HG02840 (cell line): ENCODE data around the gene CGNL1.

Source experiments
- ATAC-seq: cut with Tn5 transposase; IDR thresholded peaks from one replicate; pipeline ENCODE4 v1.9.1; 2021; ENCODE audit warnings: mild to moderate bottlenecking, moderate library complexity, moderate number of reproducible peaks; ENCODE audit not compliant: unreplicated experiment, low FRiP score

The CGNL1 gene

DNA sequence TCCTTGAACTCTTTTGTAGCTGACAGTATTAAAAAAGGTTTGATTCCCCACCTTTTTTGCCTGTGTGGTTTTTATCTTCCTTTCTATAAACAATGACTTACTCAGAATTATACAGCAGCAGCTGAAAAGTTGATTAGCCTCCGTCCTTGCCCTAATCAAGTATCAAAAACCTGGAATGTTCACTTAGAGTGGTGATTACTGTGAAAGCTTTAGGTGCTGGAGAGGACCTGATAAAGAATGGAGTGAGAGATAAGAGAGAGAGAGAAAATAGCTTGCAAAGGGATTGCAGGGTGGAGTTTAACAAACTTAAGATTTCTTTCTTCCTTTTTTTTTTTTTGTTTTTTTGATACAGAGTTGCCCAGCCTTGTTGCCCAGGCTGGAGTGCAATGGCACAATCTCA lies 6.7 kb downstream of the CGNL1 start:
- no peak for ATAC-seq

DNA sequence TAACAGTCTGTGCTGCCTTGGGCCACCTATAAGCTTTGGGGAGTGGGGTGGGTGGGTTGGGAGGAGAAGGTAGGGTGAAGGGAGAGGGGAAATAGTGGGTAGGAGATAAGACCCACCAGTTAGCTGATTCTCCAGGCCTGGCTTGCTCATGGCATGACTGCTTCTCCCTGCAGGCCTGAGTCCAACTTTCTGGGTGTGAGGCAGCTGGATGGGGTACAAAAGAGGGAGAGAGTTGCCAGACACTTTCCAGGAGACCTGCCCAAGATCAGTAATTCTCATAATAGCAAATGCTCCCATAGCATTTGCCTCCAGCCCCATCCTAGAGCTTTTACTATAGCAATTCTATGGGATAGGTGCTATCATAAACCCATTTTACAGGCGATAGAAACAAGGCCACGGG lies 7.7 kb downstream of the CGNL1 start:
- no peak for ATAC-seq

DNA sequence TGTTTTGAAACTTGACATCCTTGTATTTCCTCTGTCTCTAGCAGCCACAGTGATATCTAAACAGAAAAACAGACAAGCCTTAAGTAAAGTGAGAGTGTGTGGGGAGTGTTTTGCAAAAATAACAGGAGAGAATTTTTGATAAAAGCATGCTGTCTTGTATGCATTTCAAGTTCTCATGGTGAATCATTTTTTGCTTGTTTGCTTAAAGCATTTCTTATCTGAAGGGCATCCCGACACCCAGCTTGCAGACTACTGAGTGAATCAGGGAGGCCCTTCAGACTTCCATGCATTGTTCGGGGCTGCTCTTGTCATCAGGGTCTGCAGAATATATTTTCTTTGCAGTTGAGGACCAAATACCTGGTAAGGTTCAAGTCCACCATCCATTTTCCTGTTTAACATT lies 8.5 kb downstream of the CGNL1 start:
- ATAC-seq: no peak

DNA sequence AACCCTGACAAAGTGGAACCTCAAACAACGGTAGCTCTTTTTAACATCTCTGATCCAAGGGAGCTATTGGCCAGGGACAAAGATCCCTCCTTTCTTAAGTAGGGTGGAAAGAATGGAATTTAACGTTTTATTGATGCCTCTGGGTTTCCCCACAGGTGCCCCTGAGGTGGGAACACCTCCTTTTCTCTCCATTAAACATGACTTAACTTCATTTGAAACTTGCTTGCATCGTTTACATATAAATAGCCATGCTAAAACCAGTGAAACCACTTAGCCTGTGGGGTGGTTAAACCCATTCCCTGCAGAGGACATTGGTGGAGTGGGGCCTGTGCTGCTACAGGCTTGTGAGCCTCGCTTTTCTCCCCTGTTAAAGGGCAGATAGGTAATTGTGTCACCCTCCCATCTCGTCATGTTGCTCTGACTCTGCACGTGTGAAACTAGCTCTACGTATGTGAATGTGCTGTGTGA lies 9.7 kb downstream of the CGNL1 start:
- no peak for ATAC-seq

DNA sequence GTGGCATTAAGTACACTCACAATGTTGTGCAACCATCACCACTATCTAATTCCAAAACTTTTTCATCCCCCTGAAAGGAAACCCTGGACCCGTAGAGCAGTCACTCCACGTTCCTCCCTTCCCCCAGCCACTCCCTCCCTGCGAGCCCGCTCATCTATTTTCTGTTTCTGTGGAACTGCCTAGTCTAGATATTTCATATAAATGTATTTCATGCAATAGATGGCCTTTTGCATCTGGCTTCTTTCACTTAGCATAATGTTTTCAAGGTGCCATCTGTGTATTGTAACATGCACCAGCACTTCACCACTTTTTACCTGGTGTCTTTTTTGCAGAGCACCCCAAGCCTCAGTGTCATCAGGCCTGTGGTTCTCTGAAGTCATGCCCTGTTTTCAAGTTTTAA lies 10.7 kb downstream of the CGNL1 start:
- no peak for ATAC-seq

DNA sequence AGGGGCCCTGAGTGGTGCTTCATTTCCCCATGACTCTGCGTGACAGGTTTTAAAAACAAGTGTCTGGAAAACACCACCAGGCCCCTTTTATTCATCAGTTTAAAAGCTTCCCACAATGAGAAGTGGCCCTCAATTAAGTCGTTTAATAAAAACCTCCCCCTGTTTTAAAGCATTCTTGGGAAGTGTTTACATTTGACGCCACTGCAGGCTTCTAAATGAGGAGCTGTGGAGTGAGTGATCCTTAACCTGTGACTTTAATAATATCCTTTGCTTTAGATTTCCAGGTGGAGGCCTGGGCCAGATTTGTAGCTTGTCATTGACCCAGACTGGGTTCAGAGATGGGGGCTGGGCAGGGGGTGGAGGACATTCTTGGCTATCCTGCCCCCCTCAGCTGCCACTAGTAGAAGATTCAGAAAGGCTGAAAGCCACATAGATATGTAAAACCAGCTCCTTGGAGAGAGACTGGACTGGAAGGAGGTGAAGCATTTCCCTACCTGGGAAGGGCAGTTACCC lies 11.3 kb downstream of the CGNL1 start:
- ATAC-seq: no peak

DNA sequence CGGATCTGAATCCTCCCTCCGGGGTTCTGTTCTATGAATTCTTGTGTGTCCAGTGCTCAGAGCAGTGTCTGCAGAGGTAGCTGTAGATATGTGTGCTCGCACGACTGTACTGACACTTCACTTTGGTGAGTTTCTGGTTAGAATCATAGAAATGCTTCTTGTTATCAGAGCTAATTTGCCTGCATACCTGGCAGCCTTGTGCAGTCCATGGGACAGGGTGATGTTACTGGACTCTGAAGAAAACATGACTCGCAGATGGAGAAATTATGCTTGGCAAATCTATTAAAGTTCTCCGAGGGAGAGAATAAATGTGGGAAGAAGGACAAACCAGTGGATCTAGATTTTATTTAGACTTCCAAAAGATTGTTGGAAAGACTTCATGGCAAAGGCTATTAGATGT lies 12.2 kb downstream of the CGNL1 start:
- no peak for ATAC-seq

DNA sequence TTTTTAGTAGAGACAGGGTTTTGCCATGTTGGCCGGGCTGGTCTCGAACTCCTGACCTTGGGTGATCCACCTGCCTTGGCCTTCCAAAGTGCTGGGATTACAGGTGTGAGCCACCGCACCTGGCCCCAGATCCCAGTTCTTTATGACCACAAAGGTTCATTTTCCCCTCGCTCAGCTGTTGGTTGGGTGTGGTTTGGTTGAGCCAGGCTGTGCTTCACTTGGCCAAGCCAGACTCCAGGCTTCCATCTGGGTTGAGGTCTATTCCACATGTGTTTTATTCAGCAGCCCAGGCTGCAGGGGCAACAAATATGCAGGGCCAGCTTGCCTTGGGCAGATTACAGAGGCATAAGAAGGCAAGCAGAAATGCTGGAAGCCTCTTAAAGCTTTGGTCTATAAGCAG lies 13.7 kb downstream of the CGNL1 start:
- ATAC-seq: no peak

DNA sequence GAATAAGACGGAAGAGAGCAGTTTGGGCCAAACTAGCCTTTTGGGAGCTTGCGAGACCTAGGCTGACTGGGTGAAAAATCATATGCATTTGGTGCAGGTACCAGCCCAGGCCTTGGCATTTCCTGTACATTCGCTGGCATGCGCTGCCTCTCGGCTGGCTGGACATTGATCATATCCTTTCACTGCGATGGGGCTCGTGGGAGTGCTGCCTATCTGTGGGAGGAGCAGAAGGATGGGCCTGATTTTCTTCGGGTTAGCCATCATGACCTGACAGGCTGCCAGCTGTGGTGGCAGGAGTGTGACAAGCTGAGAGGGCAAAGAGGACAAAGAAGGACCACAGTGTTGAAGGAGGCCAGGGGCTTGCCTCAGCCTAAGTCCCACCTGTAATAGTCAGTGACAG lies 14.3 kb downstream of the CGNL1 start:
- ATAC-seq: no peak

DNA sequence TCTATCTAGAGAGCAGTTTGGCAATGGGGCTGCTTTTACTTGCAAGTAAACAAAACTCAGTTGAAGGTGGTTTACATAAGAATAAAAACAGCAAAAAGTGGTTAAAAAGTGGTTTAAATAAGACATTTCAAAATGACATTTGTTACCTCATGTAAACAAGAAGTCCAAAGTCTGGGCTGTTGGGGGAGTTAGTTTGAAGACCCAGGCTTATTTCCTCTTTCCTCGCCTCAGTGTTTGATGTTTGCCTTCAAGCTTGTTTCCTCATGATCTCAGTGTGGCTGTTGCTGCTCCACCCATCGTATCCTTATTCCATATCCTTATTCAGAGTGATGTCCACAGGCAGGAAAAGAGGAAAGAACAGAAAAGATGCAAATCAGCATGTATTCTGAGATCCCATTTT lies 15.2 kb downstream of the CGNL1 start:
- no peak for ATAC-seq

DNA sequence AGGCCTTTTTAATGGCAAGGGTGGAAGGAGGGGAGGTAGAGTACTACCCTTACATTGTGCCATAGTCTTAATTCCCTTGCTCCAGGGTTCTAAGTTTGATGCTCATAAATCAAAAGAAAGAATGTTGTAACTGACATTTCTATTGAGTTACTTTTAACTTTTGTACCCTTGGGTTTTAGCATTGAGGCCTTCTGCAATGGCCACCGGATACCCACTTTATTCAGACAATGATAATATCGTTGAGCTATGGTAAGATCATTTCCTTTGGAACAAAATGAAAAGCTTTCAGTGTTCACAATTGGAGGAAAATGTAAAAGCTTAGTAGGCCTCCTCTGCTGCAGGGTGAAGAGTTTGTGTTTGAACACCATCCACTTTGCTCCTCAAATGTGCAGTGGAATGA lies 16.8 kb downstream of the CGNL1 start:
- ATAC-seq: no peak

DNA sequence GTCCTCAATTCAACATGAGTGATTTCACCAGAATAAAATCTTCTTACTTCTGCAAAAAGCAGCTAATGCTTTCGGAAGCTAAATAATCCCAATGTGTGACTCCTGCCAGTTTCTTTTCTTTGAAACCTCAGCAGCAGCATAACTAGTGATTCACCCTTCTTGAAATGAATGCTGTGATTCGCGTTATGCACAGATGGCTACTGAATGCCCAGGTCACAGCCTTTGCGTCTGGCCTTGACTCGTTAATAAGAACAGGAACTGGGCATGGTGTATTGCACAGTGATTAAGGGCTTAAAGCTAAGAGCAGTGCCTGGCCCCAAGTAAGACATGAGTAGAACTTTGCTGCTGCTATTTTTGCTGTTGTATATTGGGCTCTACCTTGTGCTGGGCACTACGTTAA lies 19.0 kb downstream of the CGNL1 start:
- ATAC-seq: no peak

DNA sequence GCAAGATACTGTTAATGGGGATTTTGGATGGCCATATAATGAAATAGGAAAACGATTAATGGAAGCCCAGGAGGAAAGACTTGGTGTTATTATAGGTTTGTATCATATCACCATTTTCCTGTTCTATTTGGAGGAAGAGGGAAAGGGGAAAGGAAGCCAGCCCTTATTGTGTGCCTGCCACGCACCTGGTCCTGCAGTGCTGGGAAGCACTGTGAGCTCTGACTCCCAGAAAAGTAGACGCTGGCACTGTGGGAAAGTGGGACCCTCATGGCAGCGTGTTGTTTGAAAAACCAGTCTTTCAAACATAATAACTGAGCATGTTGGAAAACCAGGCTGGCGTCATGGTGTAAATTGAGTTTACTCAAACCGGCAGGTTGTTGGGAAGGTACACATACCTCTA lies 22.0 kb downstream of the CGNL1 start:
- ATAC-seq: no peak

DNA sequence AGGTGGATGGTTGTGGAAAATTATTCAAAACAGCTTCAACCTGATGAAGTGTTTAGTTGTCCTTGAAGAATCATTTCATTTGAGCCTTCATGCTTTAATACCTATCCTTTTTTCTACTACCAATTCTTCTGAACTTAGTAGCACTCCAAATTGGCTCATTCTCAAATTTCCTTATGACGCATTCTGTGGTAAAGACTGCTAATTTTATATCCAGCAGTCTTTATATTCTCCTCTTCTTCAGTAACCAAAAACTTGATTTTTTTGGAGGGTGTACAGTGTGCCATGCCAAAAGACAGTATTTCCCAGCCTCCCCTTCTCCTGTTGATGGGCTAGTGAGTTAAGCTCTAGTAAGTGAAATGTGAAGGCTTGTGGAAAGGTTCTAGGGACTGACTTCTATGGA lies 25.2 kb downstream of the CGNL1 start:
- ATAC-seq: no peak

DNA sequence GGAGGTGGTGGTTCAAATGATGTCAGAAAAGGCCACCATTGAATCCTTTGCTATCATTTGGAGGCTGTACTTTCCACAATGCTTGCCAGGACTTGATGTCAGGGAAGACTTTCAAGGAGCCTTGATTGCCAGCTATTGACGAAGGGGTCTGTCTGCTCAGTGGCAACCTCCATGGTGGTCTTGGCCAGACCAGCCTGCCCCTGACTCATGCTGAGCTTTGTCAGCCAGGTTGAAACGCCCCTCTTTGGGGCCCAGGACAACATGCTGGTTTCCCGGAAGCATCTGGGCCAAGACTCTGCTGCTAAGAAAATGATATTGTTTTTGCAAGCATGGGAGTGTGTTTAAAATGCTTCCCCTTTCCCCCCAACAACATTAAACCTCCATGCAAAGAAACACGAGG lies 26.7 kb downstream of the CGNL1 start:
- no peak for ATAC-seq

DNA sequence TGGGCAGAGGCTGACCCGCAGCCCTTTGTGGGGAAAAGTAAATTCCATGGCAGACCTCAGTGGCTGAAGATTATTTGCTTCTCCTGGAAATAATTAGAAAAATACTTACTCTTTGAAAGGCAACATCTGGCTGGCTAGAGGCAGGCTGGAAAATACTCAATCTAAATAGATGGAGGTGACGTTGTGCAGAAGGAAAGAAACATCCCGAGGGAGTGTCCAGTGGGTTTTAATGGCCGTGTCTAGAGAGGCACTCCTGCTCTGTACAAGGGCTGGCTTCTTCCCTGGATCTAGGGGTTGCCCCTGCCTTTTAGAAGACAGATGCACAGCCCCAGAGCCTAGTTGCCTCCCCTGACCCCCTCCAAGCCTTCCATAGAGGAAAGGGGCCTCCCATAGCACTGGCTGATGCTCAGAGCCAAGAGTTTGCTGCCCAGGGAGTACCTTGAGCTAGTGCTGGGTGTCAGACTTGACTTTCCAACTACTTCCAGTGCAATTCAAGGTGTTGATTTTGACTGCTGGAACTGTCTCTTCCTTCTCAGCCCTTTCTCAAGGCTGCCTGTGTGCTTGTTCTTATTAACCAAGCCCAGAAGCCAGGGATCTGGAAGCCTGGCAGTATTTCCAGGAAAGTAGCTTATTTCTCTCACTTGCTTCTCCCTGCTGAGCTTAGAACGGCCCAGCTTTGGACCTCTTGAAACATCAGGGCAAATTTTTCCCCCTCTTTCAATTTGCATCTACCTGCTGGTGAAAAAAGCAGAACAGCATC lies 27.4 kb downstream of the CGNL1 start:
- no peak for ATAC-seq

DNA sequence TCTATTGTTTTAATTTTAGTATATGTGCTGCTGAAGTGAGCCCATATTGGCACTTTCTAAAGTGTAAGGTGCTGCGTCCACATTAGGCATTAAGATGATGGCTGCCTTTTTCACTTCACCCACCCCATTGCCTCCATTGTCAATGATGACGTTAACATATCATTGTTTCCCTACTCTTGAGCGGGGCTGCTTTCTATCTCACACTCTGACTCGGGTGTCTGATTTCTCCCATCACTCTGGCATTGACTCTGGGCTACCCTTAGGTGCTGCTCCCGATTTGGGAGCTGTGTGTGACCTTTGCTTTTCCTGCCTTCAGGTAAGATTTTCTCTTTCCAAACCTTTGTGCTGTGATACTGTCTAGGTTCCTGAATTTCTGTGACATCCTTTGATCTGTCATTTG lies 28.8 kb downstream of the CGNL1 start:
- no peak for ATAC-seq

DNA sequence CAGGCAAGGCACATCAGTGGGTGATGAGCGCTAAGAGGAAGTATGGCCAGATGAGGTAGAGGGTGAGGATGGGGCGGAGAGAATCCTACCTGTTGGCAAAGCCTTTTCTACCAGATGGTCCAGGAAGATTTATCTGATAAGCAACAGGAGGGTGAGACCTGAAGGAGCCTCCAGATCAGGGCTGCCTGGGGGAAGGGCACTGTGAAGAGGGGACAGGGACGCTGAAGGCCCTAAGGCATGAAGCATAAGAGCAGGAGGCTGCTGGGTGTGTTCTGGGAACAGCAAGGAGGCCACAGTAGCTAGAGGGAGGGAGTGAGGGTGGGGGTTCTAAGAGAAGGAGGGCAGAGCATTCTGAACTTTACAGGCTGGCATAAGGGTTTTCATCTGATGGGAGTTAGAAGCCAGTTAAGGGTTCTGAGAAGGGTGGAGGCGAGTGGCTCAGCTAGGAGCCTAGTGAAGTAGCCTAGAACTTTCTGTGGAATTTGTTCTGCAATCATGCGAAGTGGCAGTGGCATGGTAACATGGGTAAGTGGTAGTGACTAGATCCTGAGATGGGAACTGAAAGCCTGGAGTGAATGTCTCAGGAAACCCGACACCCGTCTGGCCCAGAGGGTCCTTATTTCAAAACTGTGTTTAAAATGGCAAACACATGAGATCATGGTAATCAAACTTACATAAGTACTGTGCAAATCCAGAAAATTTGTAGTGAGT lies 29.9 kb downstream of the CGNL1 start:
- no peak for ATAC-seq

DNA sequence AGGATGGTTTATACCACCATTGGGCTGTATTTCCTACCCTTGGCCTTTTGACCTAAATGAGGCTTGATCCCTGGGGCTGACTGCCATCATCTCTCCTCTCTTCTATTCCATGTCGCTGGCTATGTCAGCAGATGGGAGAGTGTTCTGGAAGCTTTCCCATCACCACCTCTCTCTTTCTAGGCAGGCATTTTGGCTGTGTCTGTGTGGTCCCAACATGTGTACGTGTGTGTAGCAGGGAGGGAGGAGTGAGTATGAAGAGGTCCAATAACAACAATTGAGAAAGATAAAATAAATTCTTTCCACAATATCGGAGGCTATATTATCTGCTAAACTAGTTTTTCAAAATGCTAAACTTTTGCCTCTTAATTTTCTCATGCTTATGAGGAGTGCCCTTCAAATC lies 34.1 kb downstream of the CGNL1 start:
- ATAC-seq: no peak

DNA sequence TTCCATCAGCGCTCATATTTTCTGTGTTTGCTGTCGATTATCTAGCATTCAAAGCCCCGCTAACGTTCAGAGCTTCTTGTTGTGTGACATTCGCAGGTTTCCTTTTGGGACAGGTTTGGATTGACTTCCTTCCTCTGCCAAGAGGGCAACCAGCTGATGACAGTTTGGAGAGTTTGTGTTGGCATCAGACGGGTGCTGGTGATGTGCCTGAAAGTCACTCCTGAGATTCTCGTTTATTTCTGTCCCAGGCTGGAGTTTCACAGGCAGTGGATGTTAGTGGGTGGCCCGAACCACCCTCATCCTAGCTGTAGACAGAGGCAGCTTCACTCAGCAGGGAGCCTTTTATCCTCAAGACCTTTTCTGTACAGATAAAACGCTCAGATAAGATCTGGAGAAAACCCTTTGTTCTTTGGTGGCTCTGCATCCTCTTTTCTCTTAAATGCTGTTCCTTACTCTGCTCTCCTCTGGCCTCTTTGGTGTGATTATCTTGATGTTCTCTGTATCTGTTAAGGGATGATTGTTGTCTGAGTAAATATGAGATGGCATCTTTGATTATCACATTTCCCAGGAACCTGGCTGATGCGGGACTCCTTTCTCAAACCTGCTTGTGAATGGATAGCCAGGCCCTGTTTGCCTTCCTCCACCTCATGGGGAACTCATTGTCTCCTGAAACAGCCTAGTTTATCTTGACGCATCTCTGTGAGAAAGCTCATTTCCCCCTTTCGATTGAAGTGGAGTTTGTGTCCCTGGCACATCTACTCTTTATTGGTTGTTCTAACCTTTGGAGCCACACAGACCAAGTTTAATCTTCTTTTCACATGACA lies 35.9 kb downstream of the CGNL1 start:
- ATAC-seq: no peak

DNA sequence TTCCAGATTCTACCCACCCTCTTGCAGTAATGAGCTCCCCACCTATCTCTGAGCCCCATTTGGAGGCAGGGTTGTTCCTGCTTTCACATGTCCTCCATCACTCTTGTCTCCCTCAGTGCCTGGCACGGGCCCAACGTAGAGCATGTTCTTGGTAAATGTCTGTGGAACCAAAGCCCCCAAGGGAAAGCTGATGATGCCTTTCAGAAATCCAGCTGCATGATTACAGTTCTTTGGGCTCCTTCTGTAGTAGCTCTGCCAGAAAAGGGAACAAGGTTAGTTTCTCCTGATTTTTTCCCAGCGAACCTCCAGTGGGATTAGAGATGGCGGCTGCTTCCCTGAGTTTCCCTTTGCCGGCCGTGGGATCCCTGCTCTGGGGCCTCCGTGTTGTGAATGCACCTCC lies 39.3 kb downstream of the CGNL1 start:
- no peak for ATAC-seq
